KMS-11 (cell line): Measurements from ENCODE around the gene TRUB2.
"Not testable (repeated sequence)": the region's sequence is repeated elsewhere in the genome, so short reads cannot be mapped to it uniquely, and the experiment has no call there.

Source experiments
- H2AFZ ChIP-seq: fragments of 200-600 bp; sonication (generic); 2 replicates; pipeline ENCODE4 v1.6.1; 2016; ENCODE audit warnings: antibody characterized with exemption, mixed run types, low read depth
- H3K27ac ChIP-seq: fragments of 200-600 bp; sonication (generic); 2 replicates; pipeline ENCODE4 v1.6.1; 2016; ENCODE audit warnings: mild to moderate bottlenecking, mixed run types
- H3K27me3 ChIP-seq: fragments of 200-600 bp; sonication (generic); 2 replicates; pipeline ENCODE4 v1.6.1; 2017; ENCODE audit warnings: mild to moderate bottlenecking, low read depth, mixed run types, moderate library complexity; ENCODE audit not compliant: insufficient read depth
- H3K36me3 ChIP-seq: fragments of 200-600 bp; sonication (generic); 2 replicates; pipeline ENCODE4 v1.6.1; 2017; ENCODE audit warnings: mild to moderate bottlenecking, mixed run types; ENCODE audit not compliant: insufficient read depth
- H3K4me1 ChIP-seq: fragments of 200-600 bp; sonication (generic); 2 replicates; pipeline ENCODE4 v1.6.1; 2016; ENCODE audit warnings: mild to moderate bottlenecking, low read depth, mixed run types; ENCODE audit not compliant: poor library complexity, severe bottlenecking
- H3K4me2 ChIP-seq: fragments of 200-600 bp; sonication (generic); 2 replicates; pipeline ENCODE4 v1.7.0; 2016; ENCODE audit warnings: mild to moderate bottlenecking, mixed run types
- H3K4me3 ChIP-seq: fragments of 200-600 bp; sonication (generic); IDR thresholded peaks from 2 replicates; pipeline ENCODE4 v1.6.1; 2017; ENCODE audit warnings: low read depth, low read length, mixed read lengths; ENCODE audit not compliant: insufficient read depth
- H3K79me2 ChIP-seq: fragments of 200-600 bp; sonication (generic); 2 replicates; pipeline ENCODE4 v1.6.1; 2016; ENCODE audit warnings: low read depth, mixed run types; ENCODE audit not compliant: insufficient read depth
- H3K9ac ChIP-seq: fragments of 200-600 bp; sonication (generic); 2 replicates; pipeline ENCODE4 v1.6.1; 2016; ENCODE audit warnings: mild to moderate bottlenecking, mixed run types
- H4K20me1 ChIP-seq: fragments of 200-600 bp; sonication (generic); 2 replicates; pipeline ENCODE4 v1.6.1; 2016; ENCODE audit warnings: mild to moderate bottlenecking, mixed run types; ENCODE audit not compliant: insufficient read depth
- CTCF ChIP-seq: fragments of 200-600 bp; sonication (generic); conservative IDR thresholded peaks from 2 replicates; pipeline ENCODE4 v1.6.1; 2017; ENCODE audit warnings: low read depth, mild to moderate bottlenecking, antibody characterized with exemption, low read length, moderate library complexity, mixed read lengths

Gene TRUB2

GRCh38 chr9:128339761-128340690 lies 17.8 kb upstream of the TRUB2 start, which contains the start of gene SLC27A4:
TSS of gene SLC27A4 (plus strand) at chr9:128340527. CDS start at chr9:128343133, 2,606 bp downstream.
- Histone ChIP-seq H2AFZ (peak within 1 kb of the TSS; percentile 93), H3K4me2 (peak within 1 kb of the TSS; percentile 88), H3K27ac (peak within 1 kb of the TSS; percentile 64)

GRCh38 chr9:128338852-128339614 lies 16.8 kb upstream of the TRUB2 start:
- Histone ChIP-seq H2AFZ (peak overlapping the region; percentile 85; the same call in 1 of the 2 replicates), H3K4me2 (peak overlapping the region; percentile 42), H3K4me1 (peaks cover 14% of the 10 kb centered on the region), H3K27ac (peak overlapping the region; percentile 64; the same call in 1 of the 2 replicates), H3K9ac (0 out of 2 replicates have a peak overlapping the region, but pooled peaks have one; percentile 59)
- not testable (repeated sequence) for H3K27me3 ChIP-seq, H3K36me3 ChIP-seq, H3K4me3 ChIP-seq, H3K79me2 ChIP-seq, H4K20me1 ChIP-seq

More at GRCh38 chr9:128339761-128340690, 17.8 kb upstream of the TRUB2 start, which contains the start of gene SLC27A4:
- no peaks in the 10 kb centered on the region for H3K79me2 ChIP-seq
- no peaks in the 10 kb centered on the region for H4K20me1 ChIP-seq
- H3K9ac ChIP-seq: peak within 1 kb of the TSS; percentile 59; the same call in 1 of the 2 replicates
- no peak within 1 kb of the TSS for H3K4me3 ChIP-seq
- H3K36me3 ChIP-seq: no peaks in the 10 kb centered on the region
- H3K27me3 ChIP-seq: no peaks in the 10 kb centered on the region
- TF ChIP-seq CTCF: no peak
- peaks cover 14% of the 10 kb centered on the region for H3K4me1 ChIP-seq

GRCh38 chr9:128337936-128338335 lies 15.7 kb upstream of the TRUB2 start:
- Histone ChIP-seq H2AFZ (no peak overlapping the region), H3K9ac (no peak overlapping the region), H3K79me2 (no peaks in the 10 kb centered on the region), H3K27ac (no peak overlapping the region), H3K36me3 (no peaks in the 10 kb centered on the region), H3K27me3 (no peaks in the 10 kb centered on the region), H4K20me1 (no peaks in the 10 kb centered on the region), H3K4me1 (peaks cover 14% of the 10 kb centered on the region), H3K4me3 (no peak overlapping the region), H3K4me2 (no peak overlapping the region)
- TF ChIP-seq CTCF: no peak

- no peaks in the 10 kb centered on the region for H3K79me2 ChIP-seq
- TF ChIP-seq CTCF: no peak
- H3K4me3 ChIP-seq: no peak overlapping the region
- H2AFZ ChIP-seq: no peak overlapping the region
- H3K27me3 ChIP-seq: no peaks in the 10 kb centered on the region
- H3K4me1 ChIP-seq: peaks cover 14% of the 10 kb centered on the region
- no peaks in the 10 kb centered on the region for H4K20me1 ChIP-seq
- no peaks in the 10 kb centered on the region for H3K36me3 ChIP-seq
- no peak overlapping the region for H3K9ac ChIP-seq
- H3K4me2 ChIP-seq: no peak overlapping the region
- no peak overlapping the region for H3K27ac ChIP-seq
Observed at GRCh38 chr9:128335914-128336313, 13.7 kb upstream of the TRUB2 start.
